Stomach (tissue), 4 donors: Measurements from ENCODE around the gene ADAT1.

Source experiments
- CTCF ChIP-seq, 7 experiments: fragments of 450-650 bp in 4 of 7; fragments of 200-600 bp in 3 of 7; sonication (generic) in 3 of 7; IDR thresholded peaks; one replicate each; pipeline ENCODE4 v1.5.1; 2016 to 2019; ENCODE audit warnings: antibody characterized with exemption in 7 of 7, control low read depth in 2 of 7, mild to moderate bottlenecking in 1 of 7
- POLR2A ChIP-seq, 4 donors: fragments of 450-650 bp; IDR thresholded peaks; one replicate each; pipeline ENCODE4 v1.6.1; 2016; ENCODE audit warnings: antibody characterized with exemption in 4 of 4, control low read depth in 2 of 4, mild to moderate bottlenecking in 1 of 4, moderate library complexity in 1 of 4
- POLR2AphosphoS5 ChIP-seq, 3 donors: sonication (generic); formaldehyde crosslinking; IDR thresholded peaks; one replicate each; pipeline ENCODE4 v1.6.1; 2016; ENCODE audit warnings: antibody characterized with exemption in 3 of 3

GRCh38 chr16:75632857-75633256, 9.8 kb upstream of the ADAT1 start:
- TF ChIP-seq POLR2AphosphoS5 (IDR thresholded peaks at IDR 0.05) (no peak), CTCF (IDR thresholded peaks at IDR 0.05) (no peak), POLR2A (IDR thresholded peaks at IDR 0.05) (no peak)
